ENCODE results near the gene HOXA13.
A peak's percentile ranks its signal among the peaks of the same experiment; 100 is the strongest.

HOXA13 gene

GRCh38 chr7:27181795-27182275, 18.1 kb downstream of the HOXA13 start:
- DNase-seq (ENCODE audit: low read depth in 2 of 2) = no peak

- DNase-seq (ENCODE audit: low read depth in 2 of 2) = no peak
Measured at GRCh38 chr7:27180431-27181420, 19.2 kb downstream of the HOXA13 start.

- peak in 1 of 2 donors; percentile 22 for DNase-seq (ENCODE audit: low read depth in 2 of 2)
Measured at GRCh38 chr7:27179503-27180430, 20.1 kb downstream of the HOXA13 start.

- DNase-seq (ENCODE audit: low read depth in 2 of 2) = no peak
Measured at GRCh38 chr7:27179030-27179429, 20.9 kb downstream of the HOXA13 start.

- DNase-seq (ENCODE audit: low read depth in 2 of 2) = no peak
Measured at GRCh38 chr7:27178366-27178765, 21.5 kb downstream of the HOXA13 start.

DNA sequence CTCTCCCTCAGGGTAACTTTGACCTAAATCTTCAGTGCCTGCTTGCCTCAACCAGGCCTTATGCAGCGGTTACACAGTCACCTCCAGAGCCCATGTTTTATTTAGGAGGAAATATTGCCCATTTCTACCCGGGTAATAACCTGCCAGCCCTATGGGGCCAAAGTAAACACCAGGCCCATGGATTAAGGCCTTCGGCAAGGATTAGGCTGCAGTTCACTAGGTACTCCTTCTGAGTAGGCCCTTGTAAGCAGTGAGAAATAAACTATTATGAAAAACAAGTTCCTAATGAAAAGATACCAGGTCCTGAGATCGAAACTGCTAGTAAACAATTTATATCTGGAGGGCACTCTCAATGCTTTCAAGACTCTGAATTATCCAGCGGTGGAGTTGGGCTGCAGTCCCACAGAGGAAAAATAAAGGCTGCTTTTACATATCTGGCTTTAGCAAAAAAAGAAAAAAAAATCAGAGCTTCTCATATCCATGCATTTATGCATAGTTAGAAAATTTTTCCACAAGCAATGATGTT, 22.0 kb downstream of the HOXA13 start:
- no peak for DNase-seq (ENCODE audit: low read depth in 2 of 2)

- no peak for DNase-seq (ENCODE audit: low read depth in 2 of 2)
Measured at GRCh38 chr7:27176962-27177794, 22.7 kb downstream of the HOXA13 start.

GRCh38 chr7:27176524-27176845, 23.4 kb downstream of the HOXA13 start:
- DNase-seq (ENCODE audit: low read depth in 2 of 2) = no peak

DNA sequence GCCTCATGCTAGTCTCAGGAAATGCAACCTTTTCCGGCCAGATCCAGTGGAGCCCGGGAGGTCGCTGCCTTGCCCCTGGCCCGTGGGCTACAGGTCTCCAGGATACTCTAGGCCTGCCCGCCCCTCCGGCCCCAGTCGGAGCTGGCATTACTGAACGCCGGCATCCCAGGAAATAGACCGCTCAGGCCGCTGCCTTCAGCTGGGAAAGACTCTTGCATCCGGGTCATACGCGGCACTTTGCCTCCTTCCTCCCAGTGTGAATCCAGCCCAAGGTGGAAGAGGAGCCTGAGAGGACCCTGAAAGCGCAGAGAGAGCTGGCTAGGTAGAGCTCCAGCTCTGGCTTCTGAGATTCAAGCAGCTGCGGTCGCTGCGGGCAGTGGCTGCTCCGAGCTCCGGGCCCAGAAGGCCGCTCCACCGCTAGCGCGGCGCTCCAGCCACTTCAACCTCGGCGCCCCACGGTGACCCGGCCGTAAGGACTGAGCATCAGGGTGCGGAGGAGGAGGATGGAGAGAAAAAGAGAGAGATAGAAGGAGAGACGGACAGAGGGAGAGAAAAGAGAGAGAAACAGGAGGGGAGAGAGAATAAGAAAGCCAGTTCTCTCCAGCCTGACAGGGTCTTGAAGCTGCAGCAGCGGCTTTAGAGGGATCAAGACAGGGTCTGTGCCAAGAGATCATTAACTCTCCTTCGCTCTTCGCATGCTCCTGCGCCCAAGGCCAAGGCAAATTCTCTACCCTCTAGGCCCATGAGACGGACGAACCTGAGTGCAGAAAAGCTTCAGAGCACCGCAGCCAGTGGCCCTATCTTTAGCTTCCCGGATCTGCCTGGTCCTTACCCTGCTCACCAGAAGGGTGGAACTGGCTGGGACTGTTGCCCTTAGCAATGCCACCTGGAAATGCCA, 24.0 kb downstream of the HOXA13 start:
- no peak for DNase-seq (ENCODE audit: low read depth in 2 of 2)

DNA sequence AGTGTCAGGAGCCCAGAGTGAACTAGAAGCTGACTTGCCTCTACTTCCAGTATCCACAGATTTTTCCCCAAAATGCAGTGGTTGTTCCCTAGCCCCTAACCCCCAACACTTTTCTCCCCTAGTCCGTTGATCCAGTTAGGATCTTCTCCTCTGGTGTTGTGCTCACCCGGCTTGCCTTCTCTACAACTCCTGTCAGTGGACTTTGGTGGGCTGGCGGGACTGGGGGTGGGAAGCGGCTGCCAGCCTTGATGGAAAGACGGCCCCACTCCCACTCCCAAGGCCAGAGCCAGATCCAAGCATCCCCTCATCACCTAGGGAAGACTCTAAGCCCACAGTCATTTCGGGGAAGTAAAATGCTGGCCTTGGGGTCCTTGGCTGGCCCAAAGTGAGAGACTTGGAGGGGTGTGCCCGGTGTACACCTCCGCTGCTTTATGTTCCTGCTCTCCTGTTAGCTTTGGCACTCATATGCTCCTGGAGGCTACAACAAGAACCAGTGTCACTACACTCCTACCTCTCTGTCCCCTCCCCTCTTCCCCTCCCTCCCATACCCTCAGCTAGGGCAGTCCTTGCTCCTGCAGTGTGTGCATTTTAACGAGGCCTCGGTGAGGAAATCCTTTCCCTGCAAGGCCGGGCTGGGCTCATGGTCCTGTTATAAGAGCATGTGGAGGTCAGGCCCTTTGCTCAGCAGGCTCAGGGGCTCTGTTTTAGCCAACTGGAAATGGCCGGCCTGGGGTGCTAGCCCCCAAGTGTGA, 24.8 kb downstream of the HOXA13 start:
- DNase-seq (ENCODE audit: low read depth in 2 of 2) = no peak

DNA sequence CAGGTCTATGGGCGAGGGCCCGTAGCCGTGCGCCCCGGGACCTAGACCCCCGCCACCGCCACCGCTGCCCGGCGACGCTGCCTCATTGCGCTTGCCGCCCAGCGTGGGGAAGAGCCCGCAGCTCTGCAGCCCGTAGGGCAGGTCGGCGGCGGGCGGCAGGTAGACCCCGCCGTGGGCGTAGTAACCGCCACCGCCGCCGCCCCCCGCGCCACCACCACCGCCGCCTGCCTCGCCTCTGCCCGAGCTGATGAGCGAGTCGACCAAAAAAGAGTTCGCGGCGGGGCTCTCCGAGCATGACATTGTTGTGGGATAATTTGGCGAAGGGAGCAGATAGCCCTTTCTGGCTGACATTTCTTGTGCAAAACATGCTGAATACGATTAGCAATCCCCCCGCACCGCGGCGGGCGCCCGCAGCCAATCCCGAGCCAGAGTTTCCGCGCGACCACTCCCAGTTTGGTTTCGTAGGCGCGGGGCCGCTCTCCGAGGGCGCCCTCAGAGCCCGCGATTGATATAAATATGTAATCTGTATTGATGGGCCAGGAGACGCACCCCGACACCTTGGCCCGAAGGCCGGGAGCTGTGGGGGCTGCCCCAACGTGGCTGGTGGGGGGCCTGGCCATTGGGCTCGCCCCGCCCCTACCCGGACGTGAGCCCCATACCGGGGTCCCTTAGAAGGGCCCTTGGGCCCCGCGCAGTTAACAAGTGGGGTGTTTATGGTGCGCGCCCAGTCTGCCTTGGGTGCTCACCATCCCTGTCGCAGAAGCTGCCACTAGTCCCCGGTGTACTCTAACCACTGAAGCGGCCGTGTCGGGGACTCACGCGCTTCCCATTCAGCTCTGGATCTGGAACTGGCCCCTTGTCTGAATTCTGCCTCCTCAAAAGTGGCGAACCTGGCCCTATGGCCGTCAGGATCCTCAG, 25.7 kb downstream of the HOXA13 start, which contains the start of gene HOXA10:
Gene HOXA10 (minus strand): TSS at position 365 of the 918 bp plus-strand sequence. CDS start 14 bp downstream, at position 351.
- DNase-seq (ENCODE audit: low read depth in 2 of 2) = no peak

GRCh38 chr7:27173511-27173955, 26.4 kb downstream of the HOXA13 start:
- no peak for DNase-seq (ENCODE audit: low read depth in 2 of 2)

DNA sequence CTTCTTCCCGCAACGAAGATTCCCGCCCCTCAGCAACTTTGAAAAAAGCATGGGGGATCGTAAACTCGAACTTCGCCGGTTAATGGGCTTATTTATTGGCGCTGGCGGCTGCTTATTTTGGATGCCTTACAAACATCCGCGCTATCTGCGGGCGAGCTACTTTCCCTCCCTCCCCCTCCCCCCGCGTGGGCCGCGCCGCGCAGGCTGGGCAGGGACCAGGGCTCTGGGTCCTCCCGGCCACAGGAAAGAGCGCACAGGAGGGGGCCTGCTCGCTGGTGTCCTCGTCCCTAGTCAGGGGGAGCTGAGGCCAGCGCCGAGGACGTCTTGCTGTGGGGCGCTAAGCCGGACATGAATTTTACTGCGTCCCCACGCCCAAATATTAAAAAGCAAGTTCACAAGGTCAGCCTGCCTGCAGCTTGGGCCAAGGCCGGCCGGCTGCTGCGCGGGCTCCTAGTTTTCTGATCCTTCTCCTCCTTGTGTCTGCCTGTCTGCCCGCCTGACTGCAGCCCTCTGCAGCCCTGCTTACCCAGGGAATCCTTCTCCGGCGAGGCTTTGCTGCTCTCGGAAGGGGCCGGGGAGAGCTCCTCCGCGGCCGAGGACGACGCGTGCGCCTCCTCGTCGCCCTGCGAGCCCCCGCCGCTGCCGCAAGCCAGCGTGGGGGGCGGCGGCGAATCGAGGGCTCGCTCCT, 26.9 kb downstream of the HOXA13 start:
- DNase-seq (ENCODE audit: low read depth in 2 of 2) = no peak

GRCh38 chr7:27172315-27172774, 27.5 kb downstream of the HOXA13 start:
- no peak for DNase-seq (ENCODE audit: low read depth in 2 of 2)

DNA sequence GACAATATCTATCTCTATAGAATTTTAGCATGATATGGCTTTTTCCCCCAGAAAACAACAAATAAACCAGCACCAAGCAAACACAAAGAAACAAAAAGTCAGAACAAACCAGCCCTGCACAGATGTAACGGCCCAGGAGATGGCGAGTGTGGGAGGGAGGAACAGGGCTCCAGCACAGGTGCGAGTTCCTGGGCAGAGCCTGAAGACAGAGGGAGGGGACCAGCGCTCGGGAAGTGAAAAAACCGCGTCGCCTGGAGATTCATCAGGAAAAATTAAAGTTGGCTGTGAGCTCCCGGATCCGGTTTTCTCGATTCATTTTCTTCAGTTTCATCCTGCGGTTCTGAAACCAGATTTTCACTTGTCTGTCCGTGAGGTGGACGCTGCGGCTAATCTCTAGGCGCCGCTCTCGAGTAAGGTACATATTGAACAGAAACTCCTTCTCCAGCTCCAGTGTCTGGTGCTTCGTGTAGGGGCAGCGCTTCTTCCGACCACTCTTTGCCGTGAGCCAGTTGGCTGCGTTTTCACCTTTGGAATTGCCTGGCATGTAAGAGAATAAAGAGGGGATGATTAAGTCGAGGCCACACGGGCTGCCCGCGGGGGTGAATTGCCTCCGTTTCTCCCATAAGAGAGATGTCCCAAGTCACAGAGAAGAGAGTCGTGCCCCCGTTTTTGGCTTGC, 28.1 kb downstream of the HOXA13 start:
- DNase-seq (ENCODE audit: low read depth in 2 of 2) = no peak

DNA sequence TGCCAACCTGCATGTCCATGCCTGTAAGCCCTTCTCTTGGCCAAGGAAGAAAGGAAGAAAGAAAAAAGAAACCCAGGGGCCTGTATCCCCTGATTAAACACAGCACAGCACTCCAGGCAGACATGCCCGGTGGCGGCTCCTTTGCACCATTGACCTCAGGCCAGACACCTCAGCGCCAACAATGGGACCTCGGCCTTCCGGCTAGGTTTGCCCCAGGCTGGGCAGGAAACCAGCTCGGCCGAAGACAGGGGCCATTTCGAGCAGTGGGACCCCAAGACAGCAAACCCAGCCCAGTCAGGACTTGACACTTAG, 28.6 kb downstream of the HOXA13 start:
- no peak for DNase-seq (ENCODE audit: low read depth in 2 of 2)

Data from activated CD8-positive, alpha-beta memory T cell treated with anti-CD3 and anti-CD28 coated beads for 4 hours (primary cell).